H1 (cell line): ENCODE data around the gene FGF2. TPM values are rescaled to one million over a fixed set of nuclear protein-coding genes. Genes with fewer than 3 reads are reported as not detected.

Experiments used
- CTCF ChIA-PET: fragments of 300-600 bp; sonication (Branson Sonifier 250); formaldehyde crosslinking; loops from one replicate; lab custom pipeline; 2021; ENCODE audit not compliant: partially characterized antibody; lab: Charles Lee
- POLR2A ChIA-PET: fragments of 300-600 bp; sonication (Branson Sonifier 250); formaldehyde crosslinking; loops from one replicate; lab custom pipeline; 2021; ENCODE audit warnings: inconsistent platforms; ENCODE audit not compliant: partially characterized antibody; lab: Charles Lee
- DNase-seq, 2 experiments: peaks; one replicate each; pipeline versions ENCODE4 v3.0.0 to v3.0.0-alpha.2; 2010 to 2022; ENCODE audit warnings: low spot score in 2 of 2, low read depth in 1 of 2, mixed read lengths in 1 of 2
- FAIRE-seq: peaks from 2 replicates; lab custom pipeline; 2011; peaks lifted over from hg19 to GRCh38; lab: Jason Lieb, UNC
- H2AFZ ChIP-seq: 2 replicates; pipeline ENCODE4 v1.8.1; 2012; ENCODE audit warnings: low read length, inconsistent platforms
- H2AK5ac ChIP-seq: 2 replicates; pipeline ENCODE4 v1.6.1; 2013; ENCODE audit warnings: low read depth, low read length
- H2BK120ac ChIP-seq: replicated peaks from 2 replicates; pipeline ENCODE3; 2013; ENCODE audit warnings: low read depth, low read length, inconsistent platforms
- H2BK12ac ChIP-seq: 2 replicates; pipeline ENCODE4 v1.6.1; 2013; ENCODE audit warnings: low read depth, low read length
- H2BK15ac ChIP-seq: 2 replicates; pipeline ENCODE4 v1.6.1; 2013; ENCODE audit warnings: low read length
- H2BK20ac ChIP-seq: 2 replicates; pipeline ENCODE4 v1.6.1; 2013; ENCODE audit warnings: low read length
- H2BK5ac ChIP-seq: 2 replicates; pipeline ENCODE4 v1.6.1; 2013; ENCODE audit warnings: low read depth, low read length
- H3K14ac ChIP-seq: 2 replicates; pipeline ENCODE4 v1.6.1; 2013; ENCODE audit warnings: inconsistent platforms; ENCODE audit not compliant: insufficient read length
- H3K18ac ChIP-seq: 2 replicates; pipeline ENCODE4 v1.6.1; 2013; ENCODE audit warnings: low read length; ENCODE audit errors: extremely low read depth
- H3K23ac ChIP-seq: 2 replicates; pipeline ENCODE4 v1.6.1; 2013; ENCODE audit warnings: inconsistent platforms; ENCODE audit not compliant: insufficient read length
- H3K23me2 ChIP-seq: 2 replicates; pipeline ENCODE4 v1.6.1; 2013; ENCODE audit warnings: low read depth, low read length
- H3K27ac ChIP-seq: 2 replicates; pipeline ENCODE4 v1.6.1; 2011; ENCODE audit warnings: low read depth, low read length, inconsistent platforms
- H3K27me3 ChIP-seq, 4 experiments: replicated peaks in 1 of 4; 1 replicate in 1 of 4; 2 replicates in 3 of 4; pipeline versions ENCODE4 v1.6.1 to v1.8.1; 2011 to 2013; ENCODE audit warnings: low read length in 3 of 4, mild to moderate bottlenecking in 3 of 4, inconsistent platforms in 2 of 4, mixed read lengths in 2 of 4, moderate library complexity in 1 of 4; ENCODE audit not compliant: control insufficient read depth in 3 of 4, insufficient read depth in 3 of 4; ENCODE audit errors: extremely low read depth in 1 of 4
- H3K36me3 ChIP-seq, 4 experiments: 2 replicates each; pipeline versions ENCODE4 v1.6.1 to v1.8.1; 2011 to 2013; ENCODE audit warnings: mild to moderate bottlenecking in 4 of 4, low read length in 3 of 4, moderate library complexity in 2 of 4, control low read depth in 1 of 4, inconsistent platforms in 1 of 4; ENCODE audit not compliant: insufficient read depth in 4 of 4, control insufficient read depth in 2 of 4
- H3K4ac ChIP-seq: replicated peaks from 2 replicates; pipeline ENCODE3; 2013; ENCODE audit warnings: low read length, low read depth, mixed read lengths, inconsistent platforms; ENCODE audit not compliant: insufficient read length
- H3K4me1 ChIP-seq, 4 experiments: replicated peaks in 1 of 4; 1 replicate in 1 of 4; 2 replicates in 3 of 4; pipeline versions ENCODE4 v1.6.1 to v1.8.1; 2011 to 2013; ENCODE audit warnings: low read length in 3 of 4, inconsistent platforms in 2 of 4, mixed read lengths in 1 of 4; ENCODE audit not compliant: insufficient read depth in 4 of 4, control insufficient read depth in 3 of 4
- H3K4me2 ChIP-seq, 2 experiments: 2 replicates each; pipeline versions ENCODE4 v1.6.1 to v1.8.1; 2011 to 2013; ENCODE audit warnings: low read depth in 2 of 2, low read length in 2 of 2, control low read depth in 1 of 2, inconsistent platforms in 1 of 2, mild to moderate bottlenecking in 1 of 2; ENCODE audit not compliant: insufficient read depth in 1 of 2
- H3K4me3 ChIP-seq, 4 experiments: fragments of 200-600, 300-600 bp in 1 of 4; sonication (generic), shearing (Covaris generic), sonication (Bioruptor Twin) in 1 of 4; 2 replicates each; pipeline versions ENCODE4 v1.5.1 to v1.8.1; 2011 to 2016; ENCODE audit warnings: low read length in 4 of 4, low read depth in 3 of 4, control low read depth in 2 of 4, inconsistent platforms in 2 of 4, mild to moderate bottlenecking in 2 of 4, mixed read lengths in 1 of 4, moderate library complexity in 1 of 4; ENCODE audit not compliant: insufficient read depth in 2 of 4; ENCODE audit errors: extremely low read depth in 1 of 4
- H3K56ac ChIP-seq: replicated peaks from 2 replicates; pipeline ENCODE3; 2013; ENCODE audit warnings: low read depth, mild to moderate bottlenecking, mixed read lengths, low read length, inconsistent platforms; ENCODE audit not compliant: insufficient read length
- H3K79me1 ChIP-seq: 2 replicates; pipeline ENCODE4 v1.6.1; 2013; ENCODE audit warnings: low read depth, low read length, control low read depth
- H3K79me2 ChIP-seq, 2 experiments: 2 replicates each; pipeline versions ENCODE4 v1.6.1 to v1.8.1; 2012 to 2013; ENCODE audit warnings: low read length in 2 of 2, mild to moderate bottlenecking in 2 of 2, inconsistent platforms in 1 of 2; ENCODE audit not compliant: insufficient read depth in 2 of 2, control insufficient read depth in 1 of 2
- H3K9ac ChIP-seq, 4 experiments: replicated peaks in 1 of 4; 1 replicate in 1 of 4; 2 replicates in 3 of 4; pipeline versions ENCODE4 v1.6.1 to v1.8.1; 2011 to 2013; ENCODE audit warnings: low read depth in 3 of 4, low read length in 3 of 4, control low read depth in 2 of 4, mild to moderate bottlenecking in 2 of 4, moderate library complexity in 2 of 4, inconsistent platforms in 1 of 4; ENCODE audit errors: extremely low read depth in 1 of 4
- H3K9me3 ChIP-seq, 2 experiments: 2 replicates each; pipeline versions ENCODE4 v1.6.1 to v1.8.1; 2012 to 2013; ENCODE audit warnings: mild to moderate bottlenecking in 2 of 2, moderate library complexity in 2 of 2, control low read depth in 1 of 2, inconsistent platforms in 1 of 2, low read depth in 1 of 2, low read length in 1 of 2, mixed read lengths in 1 of 2; ENCODE audit not compliant: insufficient read depth in 2 of 2
- H4K20me1 ChIP-seq, 2 experiments: replicated peaks in 1 of 2; 2 replicates each; pipeline versions ENCODE3 to v1.8.1; 2011 to 2013; ENCODE audit warnings: inconsistent platforms in 2 of 2, low read length in 2 of 2, mild to moderate bottlenecking in 1 of 2; ENCODE audit not compliant: insufficient read depth in 2 of 2, control insufficient read depth in 1 of 2
- H4K5ac ChIP-seq: 2 replicates; pipeline ENCODE4 v1.6.1; 2013; ENCODE audit warnings: low read length, low read depth, mixed read lengths, inconsistent platforms; ENCODE audit not compliant: insufficient read length
- H4K8ac ChIP-seq: 2 replicates; pipeline ENCODE4 v1.8.0; 2013; ENCODE audit warnings: mild to moderate bottlenecking, moderate library complexity, low read length, inconsistent platforms; ENCODE audit not compliant: insufficient read depth; ENCODE audit errors: extremely low read depth
- H4K91ac ChIP-seq: replicated peaks from 2 replicates; pipeline ENCODE3; 2013; ENCODE audit warnings: low read length, mixed read lengths, inconsistent platforms; ENCODE audit not compliant: insufficient read length
- CHD2 ChIP-seq: IDR thresholded peaks from 2 replicates; pipeline ENCODE4 v1.6.1; 2012; ENCODE audit warnings: low read length, improper control_type of control experiment
- SP2 ChIP-seq: IDR thresholded peaks from 2 replicates; pipeline ENCODE4 v1.6.1; 2012; ENCODE audit warnings: mild to moderate bottlenecking, low read length, inconsistent platforms
- ZNF274 ChIP-seq: IDR thresholded peaks from 2 replicates; pipeline ENCODE4 v1.7.0; 2012; ENCODE audit warnings: low read length, borderline replicate concordance; ENCODE audit errors: extremely low read depth
- polyA plus RNA-seq, 7 experiments: library from polyadenylated mRNA; depleted of rRNA in 3 of 7; stranded (reverse) in 5 of 7; unstranded in 2 of 7; fragments of >200 nt in 5 of 7; fragments of 200-250 nt in 2 of 7; gene quantifications; 1 replicate in 5 of 7; 2 replicates in 1 of 7; 4 replicates in 1 of 7; pipeline versions ENCODE4 v1.2.1 to v1.2.3, GENCODE V29; 2011 to 2013; ENCODE audit warnings: missing spikeins in 2 of 7, mixed read lengths in 2 of 7
- total RNA-seq: library from RNA; stranded (reverse); fragmentation: NEBNext Ultra II Directional; extraction: Animal tissue kit (Norgen Biotek cat#: 25700); gene quantifications from 2 replicates; pipeline ENCODE4 v1.2.1, GENCODE V29; 2021

FGF2 gene
- total and polyA plus RNA-seq, 2 of the 8 experiments (the other 6 are each of a cell fraction or from before 2014, with no cell fraction given): 23.4 to 145 TPM

DNA sequence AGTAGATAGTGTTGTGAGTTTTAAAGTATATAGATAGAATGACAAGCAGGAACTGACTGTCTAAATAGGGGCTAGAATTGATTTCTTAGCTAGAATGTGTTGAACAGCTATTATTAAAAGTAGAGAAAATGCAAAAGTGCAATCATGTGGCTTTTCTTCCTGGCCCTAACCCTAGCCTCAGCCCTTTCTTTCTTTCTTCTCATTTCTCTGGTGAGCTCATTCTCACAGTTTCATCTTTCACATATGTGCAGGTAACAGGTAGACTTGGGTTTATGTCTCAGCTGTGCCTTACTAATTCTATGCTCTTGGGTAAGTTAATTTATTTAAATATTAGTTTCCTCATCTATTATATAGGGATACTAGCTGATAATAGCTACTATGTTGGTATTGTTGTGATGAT, 24.9 kb downstream of the FGF2 start:
- H3K27me3 ChIP-seq: no peaks in the 10 kb centered on the region
- no peak overlapping the region for H2AK5ac ChIP-seq
- peaks cover 17% of the 10 kb centered on the region for H3K79me1 ChIP-seq
- H2BK120ac ChIP-seq: no peak overlapping the region
- peaks cover 0 to 38% (median 10%) of the 10 kb centered on the region in 4 experiments; a peak in 5 of 8 replicates for H3K36me3 ChIP-seq
- no peak overlapping the region for H3K27ac ChIP-seq
- H3K56ac ChIP-seq: no peak overlapping the region
- no peak overlapping the region for H3K4me2 ChIP-seq
- H3K4me3 ChIP-seq: no peak overlapping the region
- H3K4ac ChIP-seq: no peak overlapping the region
- no peak overlapping the region for H4K91ac ChIP-seq
- H2BK12ac ChIP-seq: no peak overlapping the region
- H2BK20ac ChIP-seq: no peak overlapping the region
- H3K4me1 ChIP-seq: peaks cover 9 to 35% (median 27%) of the 10 kb centered on the region in 4 experiments
- no peaks in the 10 kb centered on the region for H3K23me2 ChIP-seq
- DNase-seq: no peak
- peaks cover 36 to 41% of the 10 kb centered on the region in 2 experiments for H4K20me1 ChIP-seq
- no peak overlapping the region for H2BK15ac ChIP-seq
- FAIRE-seq: no peak
- H2BK5ac ChIP-seq: no peak overlapping the region
- POLR2A ChIA-PET: interaction anchor here (0.7 to 19.7 kb wide), 7 partner anchors 9 to 93 kb away, joined by 3 to 278 read pairs (median 7); partner anchors contain the start of gene FGF2
- no peak overlapping the region for H4K5ac ChIP-seq
- peaks cover 47 to 99% of the 10 kb centered on the region in 2 experiments for H3K79me2 ChIP-seq
- no peak overlapping the region for H3K9ac ChIP-seq
- no peak overlapping the region for H3K23ac ChIP-seq
- H2AFZ ChIP-seq: no peak overlapping the region
- H3K9me3 ChIP-seq: no peaks in the 10 kb centered on the region
- no peak overlapping the region for H4K8ac ChIP-seq
- H3K18ac ChIP-seq: no peak overlapping the region
- H3K14ac ChIP-seq: no peak overlapping the region
- CTCF ChIA-PET: interaction anchor here (0.6 to 2.4 kb wide), 5 partner anchors 10 to 950 kb away, joined by 3 to 13 read pairs (median 4); no protein-coding TSS in a partner anchor
- TF ChIP-seq CHD2: no peak
- TF ChIP-seq ZNF274: no peak
- TF ChIP-seq SP2: no peak
